Measurements from ENCODE around the gene CTNS. TPM values are rescaled to one million over a fixed set of nuclear protein-coding genes. Genes with fewer than 3 reads are reported as not detected.

The CTNS gene
- total RNA-seq, 4 donors from 2014 or later, result 10.8 to 17.8 (median 13.8) TPM

DNA sequence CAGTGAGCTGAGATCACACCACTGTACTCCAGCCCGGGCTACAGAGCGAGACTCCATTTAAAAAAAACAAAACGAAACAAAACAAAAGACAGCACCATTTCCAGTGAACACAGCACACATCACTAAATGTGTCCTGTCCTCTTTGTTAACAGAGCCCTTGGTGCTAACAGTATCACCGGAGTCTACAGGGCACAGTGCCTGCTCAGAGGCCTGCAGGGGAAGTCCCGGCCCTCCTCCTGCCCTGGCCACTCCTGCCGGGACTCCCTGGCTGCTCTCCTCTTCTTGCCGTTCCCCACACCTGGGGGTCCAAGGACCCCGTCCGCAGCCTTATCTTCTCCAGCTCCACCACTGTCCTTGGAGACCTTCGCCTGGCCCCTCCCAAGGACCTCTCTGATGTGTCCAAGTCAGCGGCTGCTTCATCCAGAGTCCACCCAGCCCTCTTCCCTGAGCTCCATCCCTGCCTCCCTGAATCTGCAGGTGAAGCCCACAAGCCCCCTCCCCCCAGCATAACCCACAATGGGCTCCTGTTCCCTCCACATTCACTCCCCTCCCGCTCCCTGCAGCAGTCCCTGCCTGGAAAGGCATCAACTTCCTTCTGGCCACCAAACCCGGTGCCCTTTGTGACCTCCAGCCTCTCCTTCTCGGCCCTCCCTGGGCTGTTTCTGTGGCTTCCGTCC, 35.9 kb upstream of the CTNS start:
- no peak for DNase-seq
- H3K4me3 ChIP-seq, result no peak overlapping the region
- TF ChIP-seq POLR2A (IDR thresholded peaks at IDR 0.05), result no peak
- TF ChIP-seq, protein P1, sequence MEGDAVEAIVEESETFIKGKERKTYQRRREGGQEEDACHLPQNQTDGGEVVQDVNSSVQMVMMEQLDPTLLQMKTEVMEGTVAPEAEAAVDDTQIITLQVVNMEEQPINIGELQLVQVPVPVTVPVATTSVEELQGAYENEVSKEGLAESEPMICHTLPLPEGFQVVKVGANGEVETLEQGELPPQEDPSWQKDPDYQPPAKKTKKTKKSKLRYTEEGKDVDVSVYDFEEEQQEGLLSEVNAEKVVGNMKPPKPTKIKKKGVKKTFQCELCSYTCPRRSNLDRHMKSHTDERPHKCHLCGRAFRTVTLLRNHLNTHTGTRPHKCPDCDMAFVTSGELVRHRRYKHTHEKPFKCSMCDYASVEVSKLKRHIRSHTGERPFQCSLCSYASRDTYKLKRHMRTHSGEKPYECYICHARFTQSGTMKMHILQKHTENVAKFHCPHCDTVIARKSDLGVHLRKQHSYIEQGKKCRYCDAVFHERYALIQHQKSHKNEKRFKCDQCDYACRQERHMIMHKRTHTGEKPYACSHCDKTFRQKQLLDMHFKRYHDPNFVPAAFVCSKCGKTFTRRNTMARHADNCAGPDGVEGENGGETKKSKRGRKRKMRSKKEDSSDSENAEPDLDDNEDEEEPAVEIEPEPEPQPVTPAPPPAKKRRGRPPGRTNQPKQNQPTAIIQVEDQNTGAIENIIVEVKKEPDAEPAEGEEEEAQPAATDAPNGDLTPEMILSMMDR (IDR thresholded peaks at IDR 0.05), result no peak
- no peaks in the 10 kb centered on the region for H3K4me1 ChIP-seq
- H3K27ac ChIP-seq, result no peak overlapping the region
- no peaks in the 10 kb centered on the region for H3K27me3 ChIP-seq
- intact Hi-C loops (cut with DNase I; ENCODE audit: low total_unique reads), result no loop called here
- H3K9me3 ChIP-seq, result no peaks in the 10 kb centered on the region
- no peaks in the 10 kb centered on the region for H3K36me3 ChIP-seq

DNA sequence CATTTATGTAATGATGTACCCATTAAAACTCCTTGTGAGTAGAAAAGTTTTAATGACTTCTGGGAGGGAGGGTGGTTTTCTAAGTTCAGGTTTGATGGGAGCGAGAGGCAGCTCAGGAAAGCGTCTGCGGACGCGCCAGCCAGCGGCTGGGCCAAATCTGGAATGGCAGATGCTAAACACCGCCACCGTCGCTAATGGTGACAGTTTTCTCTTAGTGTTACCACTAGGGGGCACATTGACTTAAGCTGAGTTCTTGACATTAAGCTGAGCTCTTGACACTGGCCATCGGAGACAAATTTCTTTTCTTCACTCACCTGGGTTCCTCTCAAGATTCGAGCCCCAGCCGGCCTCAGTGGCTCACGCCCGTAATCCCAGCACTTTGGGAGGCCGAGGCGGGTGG, 34.1 kb upstream of the CTNS start:
- H3K4me1 ChIP-seq, result no peaks in the 10 kb centered on the region
- H3K36me3 ChIP-seq, result no peaks in the 10 kb centered on the region
- no peaks in the 10 kb centered on the region for H3K27me3 ChIP-seq
- no peak for DNase-seq
- no peak overlapping the region for H3K4me3 ChIP-seq
- TF ChIP-seq, protein P1 (IDR thresholded peaks at IDR 0.05), result peak in 3 of 4 experiments; percentile 5 to 16 (median 12)
- no peak for TF ChIP-seq POLR2A (IDR thresholded peaks at IDR 0.05)
- H3K9me3 ChIP-seq, result no peaks in the 10 kb centered on the region
- intact Hi-C loops (cut with DNase I; ENCODE audit: low total_unique reads), result no loop called here
- no peak overlapping the region for H3K27ac ChIP-seq

DNA sequence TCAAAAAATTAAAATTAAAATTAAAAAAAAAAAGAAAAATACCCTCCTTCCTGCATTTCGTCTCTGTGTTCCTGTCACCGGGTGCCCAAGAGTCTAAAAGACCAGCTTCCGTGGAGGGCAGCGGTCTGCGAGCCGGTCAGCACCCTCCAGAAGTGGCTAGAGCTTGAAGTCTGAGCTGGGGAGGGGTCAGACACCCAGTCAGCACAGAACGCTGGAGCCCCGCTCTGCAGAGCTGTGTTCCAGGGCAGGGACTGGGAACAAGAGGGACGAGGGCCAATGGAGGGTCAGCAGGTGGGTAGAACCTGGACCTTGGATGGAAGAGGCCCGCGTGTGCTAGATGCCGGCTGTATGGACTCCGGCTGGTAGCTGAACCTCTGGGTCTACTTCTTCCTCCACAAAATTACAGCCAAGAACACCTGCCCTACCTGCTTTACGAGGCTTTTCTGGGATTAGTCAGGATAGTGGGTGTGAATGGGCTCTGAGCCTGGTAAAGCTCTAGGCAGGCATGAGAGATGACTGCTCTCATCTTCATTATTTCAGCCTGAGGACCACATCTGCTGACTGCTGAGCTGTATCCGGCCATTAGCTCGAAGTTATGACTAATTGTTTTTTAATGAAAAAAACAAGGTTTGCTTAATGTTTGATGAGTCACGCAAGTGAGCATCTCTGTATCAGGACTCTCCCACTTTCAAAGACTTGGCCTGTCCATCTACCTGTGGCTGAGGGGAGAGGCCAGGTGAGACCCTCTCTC, 33.3 kb upstream of the CTNS start:
- Histone ChIP-seq H3K27me3 (no peaks in the 10 kb centered on the region), H3K36me3 (no peaks in the 10 kb centered on the region), H3K4me3 (no peak overlapping the region), H3K9me3 (no peaks in the 10 kb centered on the region), H3K4me1 (no peaks in the 10 kb centered on the region), H3K27ac (no peak overlapping the region)
- DNase-seq, result no peak
- TF ChIP-seq POLR2A (IDR thresholded peaks at IDR 0.05), result no peak
- TF ChIP-seq, protein P1 (IDR thresholded peaks at IDR 0.05), result no peak
- intact Hi-C loops (cut with DNase I; ENCODE audit: low total_unique reads), result no loop called here

DNA sequence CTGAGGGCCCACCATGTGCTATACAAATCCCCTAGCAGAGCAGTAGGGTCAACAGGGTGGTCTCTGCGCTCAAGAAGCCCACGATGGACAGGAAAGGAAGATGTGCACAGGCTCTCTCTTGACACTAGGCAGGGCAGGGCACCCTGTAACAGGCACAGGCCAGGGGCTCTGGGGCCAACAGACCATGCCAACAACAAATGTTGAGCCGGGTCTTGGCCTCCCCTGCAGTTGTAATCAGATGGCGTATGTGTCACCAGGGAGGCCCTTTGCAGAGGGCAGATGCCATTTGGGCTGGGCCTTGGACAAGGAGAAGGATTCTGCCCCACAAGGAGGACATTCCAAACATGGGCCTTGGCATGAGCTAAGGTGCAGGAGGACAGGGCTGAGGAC, 32.7 kb upstream of the CTNS start:
- TF ChIP-seq POLR2A (IDR thresholded peaks at IDR 0.05), result no peak
- TF ChIP-seq, protein P1 (IDR thresholded peaks at IDR 0.05), result no peak
- intact Hi-C loops (cut with DNase I; ENCODE audit: low total_unique reads), result no loop called here
- no peaks in the 10 kb centered on the region for H3K36me3 ChIP-seq

DNA sequence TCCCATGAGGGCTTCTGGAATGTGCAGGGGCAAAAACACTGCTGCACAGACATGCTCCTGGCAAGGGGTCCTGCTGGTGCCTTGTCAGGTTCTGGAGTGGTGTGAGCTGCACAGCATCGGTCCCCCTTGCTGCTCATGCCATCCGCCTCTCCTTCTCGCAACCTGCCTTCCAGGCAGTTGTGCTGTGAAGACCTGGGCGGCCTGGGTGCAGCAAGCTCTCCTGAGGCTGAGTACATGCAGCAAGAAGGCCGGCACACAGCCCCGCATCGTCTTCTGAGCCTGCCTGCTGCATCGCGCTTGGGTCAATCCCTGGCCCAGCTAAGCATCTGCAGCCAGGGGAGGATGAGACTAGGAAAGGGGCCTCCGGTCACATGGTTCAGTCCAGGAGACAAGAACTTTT, 26.9 kb upstream of the CTNS start:
- Histone ChIP-seq H3K9me3 (no peaks in the 10 kb centered on the region), H3K27me3 (no peaks in the 10 kb centered on the region), H3K36me3 (no peaks in the 10 kb centered on the region), H3K27ac (no peak overlapping the region), H3K4me1 (no peaks in the 10 kb centered on the region), H3K4me3 (no peak overlapping the region)
- TF ChIP-seq POLR2A (IDR thresholded peaks at IDR 0.05), result no peak
- TF ChIP-seq, protein P1 (IDR thresholded peaks at IDR 0.05), result no peak
- no peak for DNase-seq
- intact Hi-C loops (cut with DNase I; ENCODE audit: low total_unique reads), result no loop called here

More for the DNA sequence above, 32.7 kb upstream of the CTNS start:
- H3K27ac ChIP-seq, result no peak overlapping the region
- no peak overlapping the region for H3K4me3 ChIP-seq
- H3K4me1 ChIP-seq, result no peaks in the 10 kb centered on the region
- no peaks in the 10 kb centered on the region for H3K27me3 ChIP-seq
- H3K9me3 ChIP-seq, result no peaks in the 10 kb centered on the region
- DNase-seq, result no peak

All from uterus (tissue), 4 donors.